ENCODE measurements around the gene MAPKAPK3. TPM values are rescaled to one million over a fixed set of nuclear protein-coding genes. Genes with fewer than 3 reads are reported as not detected.

Gene MAPKAPK3
- total and polyA plus RNA-seq, 2 experiments from 2014 or later: 77.3 to 94.7 TPM

DNA sequence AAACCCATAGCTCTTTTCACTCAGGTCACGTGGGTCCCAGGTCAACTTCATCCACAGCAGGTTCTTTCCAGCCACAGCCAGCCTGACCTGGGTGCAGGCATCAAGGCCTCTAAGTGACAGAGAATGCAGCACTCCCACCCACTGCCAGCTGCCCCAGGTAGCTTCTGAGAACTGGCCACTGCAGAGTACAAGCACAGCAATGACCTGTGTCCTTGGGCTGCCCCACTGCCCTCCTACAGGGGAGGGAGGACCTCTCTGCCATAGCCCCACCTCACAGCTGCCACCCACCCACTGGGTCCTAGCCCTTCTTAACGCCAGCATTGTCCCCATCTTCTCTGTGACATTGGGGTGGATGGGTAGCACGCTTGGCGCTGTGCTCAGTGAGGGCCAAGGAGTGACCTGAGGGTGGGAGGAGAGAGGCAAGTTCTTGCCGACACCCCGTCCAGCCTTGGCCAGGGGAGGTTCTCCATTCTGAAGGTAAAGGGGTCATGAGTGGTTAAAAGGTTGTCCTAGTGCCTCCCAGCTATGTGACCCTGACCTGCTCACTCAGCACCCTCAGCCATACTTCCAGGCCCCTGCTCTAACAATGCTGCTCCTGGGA is 17.7 kb upstream of the MAPKAPK3 start:
- TF ChIP-seq, protein P1, sequence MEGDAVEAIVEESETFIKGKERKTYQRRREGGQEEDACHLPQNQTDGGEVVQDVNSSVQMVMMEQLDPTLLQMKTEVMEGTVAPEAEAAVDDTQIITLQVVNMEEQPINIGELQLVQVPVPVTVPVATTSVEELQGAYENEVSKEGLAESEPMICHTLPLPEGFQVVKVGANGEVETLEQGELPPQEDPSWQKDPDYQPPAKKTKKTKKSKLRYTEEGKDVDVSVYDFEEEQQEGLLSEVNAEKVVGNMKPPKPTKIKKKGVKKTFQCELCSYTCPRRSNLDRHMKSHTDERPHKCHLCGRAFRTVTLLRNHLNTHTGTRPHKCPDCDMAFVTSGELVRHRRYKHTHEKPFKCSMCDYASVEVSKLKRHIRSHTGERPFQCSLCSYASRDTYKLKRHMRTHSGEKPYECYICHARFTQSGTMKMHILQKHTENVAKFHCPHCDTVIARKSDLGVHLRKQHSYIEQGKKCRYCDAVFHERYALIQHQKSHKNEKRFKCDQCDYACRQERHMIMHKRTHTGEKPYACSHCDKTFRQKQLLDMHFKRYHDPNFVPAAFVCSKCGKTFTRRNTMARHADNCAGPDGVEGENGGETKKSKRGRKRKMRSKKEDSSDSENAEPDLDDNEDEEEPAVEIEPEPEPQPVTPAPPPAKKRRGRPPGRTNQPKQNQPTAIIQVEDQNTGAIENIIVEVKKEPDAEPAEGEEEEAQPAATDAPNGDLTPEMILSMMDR (IDR thresholded peaks at IDR 0.05; ENCODE audit: low read depth, low read length): no peak
- Histone ChIP-seq H3K27me3 (no peaks in the 10 kb centered on the region), H3K9me3 (ENCODE audit: low read depth) (no peaks in the 10 kb centered on the region), H3K27ac (peak overlapping the region; percentile 98), H3K4me3 (no peak overlapping the region), H3K36me3 (no peaks in the 10 kb centered on the region), H3K4me1 (ENCODE audit: low read depth) (peaks cover 29% of the 10 kb centered on the region)
- DNase-seq (ENCODE audit: low read depth in 1 of 2, low spot score in 1 of 2): no peak

DNA sequence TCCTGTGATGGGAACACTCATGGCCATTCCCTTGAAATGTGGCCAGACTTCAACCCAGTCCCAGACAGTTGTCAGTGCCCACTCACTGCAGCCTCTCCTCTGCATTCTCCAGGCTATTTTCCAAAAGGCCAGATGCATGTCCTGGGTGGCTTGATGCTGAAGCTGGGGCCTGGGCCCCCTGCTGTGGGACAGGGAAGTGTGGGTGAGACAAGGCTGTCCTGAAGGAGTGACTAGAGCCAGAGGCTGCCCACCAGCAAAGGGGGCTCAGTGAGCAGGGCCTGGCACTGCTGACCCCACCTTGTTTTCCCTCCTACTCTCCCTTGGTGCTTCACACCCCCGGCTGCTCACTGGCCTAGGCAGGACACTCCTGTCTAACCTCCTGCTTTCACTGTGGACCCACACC is 17.2 kb upstream of the MAPKAPK3 start:
- Histone ChIP-seq H3K4me1 (ENCODE audit: low read depth) (peaks cover 29% of the 10 kb centered on the region), H3K36me3 (no peaks in the 10 kb centered on the region), H3K9me3 (ENCODE audit: low read depth) (no peaks in the 10 kb centered on the region), H3K4me3 (no peak overlapping the region), H3K27me3 (no peaks in the 10 kb centered on the region), H3K27ac (peak overlapping the region; percentile 98)
- TF ChIP-seq, protein P1 (IDR thresholded peaks at IDR 0.05; ENCODE audit: low read depth, low read length): no peak
- no peak for DNase-seq (ENCODE audit: low read depth in 1 of 2, low spot score in 1 of 2)

DNA sequence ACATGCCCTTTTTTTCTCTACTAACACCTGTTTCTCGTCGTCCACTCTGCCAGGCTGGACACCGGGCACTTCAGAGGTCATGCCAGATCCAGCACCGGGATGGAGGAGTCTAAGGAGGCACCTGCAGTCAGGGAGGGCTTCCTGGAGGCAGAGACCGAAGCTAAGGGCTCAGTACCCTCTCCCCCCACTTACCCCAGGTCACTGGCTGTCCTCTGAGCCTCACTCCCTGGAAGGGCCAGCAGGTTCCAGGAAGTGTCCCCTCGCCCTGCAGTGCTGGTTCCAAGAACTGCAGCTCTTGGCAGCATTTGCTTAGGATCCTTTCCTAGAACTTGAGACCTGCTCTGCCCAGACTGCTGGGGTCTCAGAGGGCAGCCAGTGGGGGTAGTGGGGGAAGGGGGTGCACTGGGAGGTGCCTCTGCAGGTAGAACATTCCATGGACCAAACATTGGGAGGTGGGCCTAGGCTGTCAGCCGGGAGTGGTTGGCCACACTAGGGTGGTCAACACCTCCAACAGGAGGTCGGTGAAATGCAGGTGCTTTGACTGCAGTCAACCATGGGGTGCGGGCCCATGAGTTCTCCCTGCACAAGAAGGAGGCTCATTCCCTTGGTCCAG is 16.7 kb upstream of the MAPKAPK3 start:
- TF ChIP-seq, protein P1 (IDR thresholded peaks at IDR 0.05; ENCODE audit: low read depth, low read length): no peak
- Histone ChIP-seq H3K4me3 (no peak overlapping the region), H3K27ac (peak overlapping the region; percentile 98), H3K9me3 (ENCODE audit: low read depth) (no peaks in the 10 kb centered on the region), H3K36me3 (no peaks in the 10 kb centered on the region), H3K27me3 (no peaks in the 10 kb centered on the region), H3K4me1 (ENCODE audit: low read depth) (peaks cover 29% of the 10 kb centered on the region)
- DNase-seq (ENCODE audit: low read depth in 1 of 2, low spot score in 1 of 2): no peak

DNA sequence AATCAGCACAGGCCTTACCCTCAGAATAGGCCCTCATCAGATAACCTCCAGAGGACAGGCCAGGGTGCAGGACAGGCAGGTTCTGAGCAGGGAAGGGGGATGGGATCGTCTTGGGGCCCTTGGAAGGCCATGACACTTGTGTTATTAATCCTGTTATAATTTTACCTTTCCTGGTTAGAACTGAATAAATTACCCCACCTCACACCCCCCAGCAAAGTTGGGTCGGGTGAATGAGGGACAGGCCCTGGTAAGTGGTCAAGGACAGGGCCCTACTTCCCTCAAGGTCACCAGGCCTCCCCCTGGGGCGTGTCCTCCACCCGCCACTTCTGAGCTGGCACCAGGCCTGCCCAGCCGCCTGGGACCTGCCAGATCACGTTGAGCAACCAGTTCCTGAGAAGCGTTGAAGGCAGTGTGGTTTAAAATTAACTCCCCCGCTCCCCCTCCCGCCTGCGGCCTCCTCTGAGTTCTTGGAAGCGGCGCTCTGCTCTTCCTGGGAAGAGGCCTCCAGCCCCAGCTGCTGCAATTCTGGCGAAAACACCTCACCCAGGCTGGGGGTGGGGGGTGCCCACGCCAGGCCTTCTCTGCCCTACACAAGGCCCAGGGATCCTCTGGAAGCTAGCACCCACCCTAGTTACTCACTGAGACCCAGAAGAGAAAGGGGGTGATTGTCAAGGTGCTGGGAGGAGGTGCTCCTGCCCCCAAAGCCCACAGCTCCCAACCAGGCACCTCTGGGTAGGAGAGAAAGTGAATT is 15.9 kb upstream of the MAPKAPK3 start:
- H3K4me3 ChIP-seq: no peak overlapping the region
- DNase-seq (ENCODE audit: low read depth in 1 of 2, low spot score in 1 of 2): peak; percentile 91 to 99
- H3K4me1 ChIP-seq (ENCODE audit: low read depth): peaks cover 29% of the 10 kb centered on the region
- TF ChIP-seq, protein P1 (IDR thresholded peaks at IDR 0.05; ENCODE audit: low read depth, low read length): no peak
- no peaks in the 10 kb centered on the region for H3K9me3 ChIP-seq (ENCODE audit: low read depth)
- H3K27ac ChIP-seq: peak overlapping the region; percentile 98
- no peaks in the 10 kb centered on the region for H3K36me3 ChIP-seq
- no peaks in the 10 kb centered on the region for H3K27me3 ChIP-seq

DNA sequence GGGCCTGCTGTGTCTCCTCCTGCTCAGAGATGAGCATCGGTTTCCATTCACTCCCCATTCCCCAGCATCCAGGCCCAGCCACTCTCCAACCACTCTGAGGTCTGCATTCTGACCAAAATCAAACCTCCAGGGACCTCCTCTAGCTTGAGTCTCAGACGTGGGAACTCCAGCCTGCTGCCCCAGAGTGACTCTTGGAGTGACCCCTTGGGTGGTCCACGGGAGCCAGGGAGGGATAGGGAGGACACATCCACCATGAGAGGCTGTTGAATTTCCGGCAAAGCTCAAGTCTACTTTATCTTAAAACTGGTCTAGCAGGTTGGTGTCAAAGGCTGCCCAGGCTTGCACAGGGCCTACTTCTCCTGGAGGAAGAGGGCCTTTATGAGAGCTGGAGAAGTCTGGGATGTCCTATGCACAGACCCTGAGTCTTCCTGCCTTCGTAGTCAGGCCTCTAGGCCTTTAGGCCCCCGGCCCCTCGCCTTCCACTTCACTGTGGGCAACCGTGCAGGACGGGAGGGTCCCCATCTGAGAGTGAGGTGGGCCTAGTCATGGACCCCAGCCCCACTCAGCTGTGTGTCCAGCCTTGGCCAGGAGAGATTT is 14.3 kb upstream of the MAPKAPK3 start:
- TF ChIP-seq, protein P1 (IDR thresholded peaks at IDR 0.05; ENCODE audit: low read depth, low read length): no peak
- H3K4me3 ChIP-seq: no peak overlapping the region
- peak in 1 of 2 donors; percentile 23 for DNase-seq (ENCODE audit: low read depth in 1 of 2, low spot score in 1 of 2)
- peaks cover 29% of the 10 kb centered on the region for H3K4me1 ChIP-seq (ENCODE audit: low read depth)
- no peaks in the 10 kb centered on the region for H3K9me3 ChIP-seq (ENCODE audit: low read depth)
- H3K36me3 ChIP-seq: peaks cover 6% of the 10 kb centered on the region
- no peaks in the 10 kb centered on the region for H3K27me3 ChIP-seq
- H3K27ac ChIP-seq: peak overlapping the region; percentile 98
